Measurements from ENCODE around the gene G2E3. TPM values are rescaled to one million over a fixed set of nuclear protein-coding genes. Genes with fewer than 3 reads are reported as not detected.

G2E3 gene
- total RNA-seq, 1 donor from 2014 or later, result 14.0 TPM

- Histone ChIP-seq H3K27ac (no peak overlapping the region), H3K4me3 (no peak overlapping the region), H3K27me3 (no peaks in the 10 kb centered on the region), H3K36me3 (peaks cover 6% of the 10 kb centered on the region), H3K4me1 (no peaks in the 10 kb centered on the region), H3K9me3 (no peaks in the 10 kb centered on the region)
- DNase-seq, result no peak
- no peak for ATAC-seq
- TF ChIP-seq CTCF (IDR thresholded peaks at IDR 0.05), result no peak
- intact Hi-C loops (cut with DNase I), result no loop called here
Observed at GRCh38 chr14:30608533-30609006, 49.6 kb downstream of the G2E3 start.

DNA sequence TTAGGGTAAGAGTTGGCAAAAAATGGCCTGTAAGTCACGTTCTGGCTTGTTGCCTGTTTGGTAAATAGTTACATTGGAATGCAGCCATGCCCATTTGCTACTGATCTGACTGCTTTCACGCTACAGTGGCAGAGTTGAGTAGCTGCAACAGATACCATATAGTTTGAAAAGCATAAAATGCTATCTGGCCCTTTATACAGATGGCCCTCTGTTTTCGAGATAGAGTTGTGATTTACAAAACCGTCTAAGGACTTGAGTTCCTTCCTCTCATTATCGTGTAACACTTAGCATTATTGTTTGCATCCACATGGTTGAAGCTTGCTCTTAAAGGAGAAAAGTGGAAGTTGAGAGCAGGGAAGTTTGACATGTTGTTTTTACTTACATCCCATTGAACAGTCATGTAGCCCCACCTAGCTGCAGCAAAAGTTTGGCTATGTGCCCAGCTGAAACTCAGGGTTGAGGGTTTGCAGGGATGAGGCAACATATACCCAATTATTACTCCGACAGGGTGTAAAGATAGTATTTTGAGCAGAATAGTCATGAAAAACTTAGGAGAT, 51.9 kb downstream of the G2E3 start:
- intact Hi-C loops (cut with DNase I), result no loop called here
- DNase-seq (no peak), ATAC-seq (peak; percentile 86)
- H3K4me1 ChIP-seq, result no peaks in the 10 kb centered on the region
- no peak overlapping the region for H3K27ac ChIP-seq
- H3K27me3 ChIP-seq, result no peaks in the 10 kb centered on the region
- H3K4me3 ChIP-seq, result no peak overlapping the region
- H3K9me3 ChIP-seq, result no peaks in the 10 kb centered on the region
- H3K36me3 ChIP-seq, result peaks cover 5% of the 10 kb centered on the region
- peak; percentile 38 for TF ChIP-seq CTCF (IDR thresholded peaks at IDR 0.05)

- Histone ChIP-seq H3K4me1 (no peaks in the 10 kb centered on the region), H3K4me3 (no peak overlapping the region), H3K27me3 (no peaks in the 10 kb centered on the region), H3K9me3 (no peaks in the 10 kb centered on the region), H3K27ac (no peak overlapping the region), H3K36me3 (peaks cover 5% of the 10 kb centered on the region)
- DNase-seq, result no peak
- no peak for TF ChIP-seq CTCF (IDR thresholded peaks at IDR 0.05)
- intact Hi-C loops (cut with DNase I), result no loop called here
- ATAC-seq, result no peak
Observed at GRCh38 chr14:30614155-30614554, 55.2 kb downstream of the G2E3 start.

GRCh38 chr14:30620178-30620577, 61.2 kb downstream of the G2E3 start:
- H3K27me3 ChIP-seq, result no peaks in the 10 kb centered on the region
- DNase-seq (no peak), ATAC-seq (no peak)
- H3K4me1 ChIP-seq, result peaks cover 9% of the 10 kb centered on the region
- no peak overlapping the region for H3K4me3 ChIP-seq
- no peaks in the 10 kb centered on the region for H3K9me3 ChIP-seq
- no peaks in the 10 kb centered on the region for H3K36me3 ChIP-seq
- TF ChIP-seq CTCF (IDR thresholded peaks at IDR 0.05), result no peak
- intact Hi-C loops (cut with DNase I), result no loop called here
- no peak overlapping the region for H3K27ac ChIP-seq

DNA sequence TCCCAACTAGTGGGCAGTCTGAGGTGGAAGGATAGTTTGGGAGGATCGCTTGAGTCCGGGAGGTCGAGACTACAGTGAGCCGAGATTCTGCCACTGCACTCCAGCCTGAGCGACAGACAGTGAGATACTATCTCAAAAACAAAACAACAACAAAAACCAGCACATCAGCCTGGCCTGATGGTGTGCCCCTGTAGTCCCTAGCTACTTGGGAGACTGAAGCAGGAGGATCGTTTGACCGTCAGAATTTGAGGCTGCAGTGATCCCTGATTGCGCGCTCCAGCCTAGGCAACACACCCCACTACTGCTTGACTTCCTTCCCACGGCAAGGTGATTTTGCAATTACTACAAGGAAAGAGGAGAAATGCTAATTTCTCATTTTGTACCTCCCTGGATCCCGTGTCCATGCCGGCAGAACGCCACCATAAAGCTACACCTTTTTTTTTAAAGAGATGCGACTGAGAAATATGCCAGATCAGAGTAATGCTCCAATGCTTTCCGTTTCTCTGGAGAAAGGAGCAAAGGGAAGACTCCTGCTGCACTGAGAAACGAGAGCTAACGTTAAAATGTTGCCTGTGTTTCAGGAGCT, 62.5 kb downstream of the G2E3 start:
- no peak for TF ChIP-seq CTCF (IDR thresholded peaks at IDR 0.05)
- peak overlapping the region; percentile 92 for H3K27ac ChIP-seq
- H3K9me3 ChIP-seq, result no peaks in the 10 kb centered on the region
- H3K27me3 ChIP-seq, result no peaks in the 10 kb centered on the region
- peaks cover 20% of the 10 kb centered on the region for H3K4me1 ChIP-seq
- peak overlapping the region; percentile 66 for H3K4me3 ChIP-seq
- peaks cover 1% of the 10 kb centered on the region for H3K36me3 ChIP-seq
- intact Hi-C loops (cut with DNase I), result no loop called here
- ATAC-seq (peak; percentile 59), DNase-seq (no peak)

Measured in upper lobe of right lung (tissue), 1 donor.